BE2C (cell line): ENCODE measurements around the gene AP4B1.

Source experiments
- DNase-seq: peaks from one replicate; pipeline ENCODE4 v3.0.0-alpha.2; 2020
- H3K27me3 ChIP-seq: fragments of 250-450 bp; sonication (Bioruptor Pico); 2 replicates; pipeline ENCODE4 v1.5.1; 2020; ENCODE audit warnings: mild to moderate bottlenecking
- H3K36me3 ChIP-seq: fragments of 250-450 bp; sonication (Bioruptor Pico); 2 replicates; pipeline ENCODE4 v1.5.1; 2020; ENCODE audit warnings: mild to moderate bottlenecking
- H3K4me1 ChIP-seq: fragments of 250-450 bp; sonication (Bioruptor Pico); 2 replicates; pipeline ENCODE4 v1.5.1; 2020
- H3K4me3 ChIP-seq: 2 replicates; pipeline ENCODE4 v1.5.1; 2011; ENCODE audit warnings: low read depth, low read length
- H3K9me3 ChIP-seq: fragments of 250-450 bp; sonication (Bioruptor Pico); 2 replicates; pipeline ENCODE4 v1.5.1; 2020
- CTCF ChIP-seq: IDR thresholded peaks from 2 replicates; pipeline ENCODE4 v1.5.1; 2012; ENCODE audit warnings: mild to moderate bottlenecking, low read depth, low read length

Gene AP4B1

GRCh38 chr1:113934006-113934405, 29.4 kb upstream of the AP4B1 start:
- Histone ChIP-seq H3K36me3 (0 out of 2 replicates have a peak, but pooled peaks cover 3% of the 10 kb centered on the region), H3K9me3 (no peaks in the 10 kb centered on the region), H3K4me3 (no peak overlapping the region), H3K4me1 (0 out of 2 replicates have a peak, but pooled peaks cover 2% of the 10 kb centered on the region), H3K27me3 (no peaks in the 10 kb centered on the region)
- TF ChIP-seq CTCF, result no peak
- DNase-seq, result no peak

- no peak overlapping the region for H3K4me3 ChIP-seq
- 0 out of 2 replicates have a peak, but pooled peaks cover 3% of the 10 kb centered on the region for H3K36me3 ChIP-seq
- H3K4me1 ChIP-seq, result 0 out of 2 replicates have a peak, but pooled peaks cover 2% of the 10 kb centered on the region
- TF ChIP-seq CTCF, result no peak
- H3K27me3 ChIP-seq, result no peaks in the 10 kb centered on the region
- no peak for DNase-seq
- no peaks in the 10 kb centered on the region for H3K9me3 ChIP-seq
These were observed 26.9 kb upstream of the AP4B1 start for GRCh38 chr1:113931451-113931851.

- 0 out of 2 replicates have a peak, but pooled peaks cover 3% of the 10 kb centered on the region for H3K36me3 ChIP-seq
- no peak for DNase-seq
- 0 out of 2 replicates have a peak, but pooled peaks cover 2% of the 10 kb centered on the region for H3K4me1 ChIP-seq
- H3K27me3 ChIP-seq, result no peaks in the 10 kb centered on the region
- no peak for TF ChIP-seq CTCF
- peak overlapping the region; percentile 73 for H3K4me3 ChIP-seq
- no peaks in the 10 kb centered on the region for H3K9me3 ChIP-seq
These were observed 26.0 kb upstream of the AP4B1 start for GRCh38 chr1:113930499-113931161.

GRCh38 chr1:113929750-113930498, 25.3 kb upstream of the AP4B1 start:
- Histone ChIP-seq H3K27me3 (no peaks in the 10 kb centered on the region), H3K4me3 (peak overlapping the region; percentile 73), H3K4me1 (0 out of 2 replicates have a peak, but pooled peaks cover 2% of the 10 kb centered on the region), H3K36me3 (0 out of 2 replicates have a peak, but pooled peaks cover 3% of the 10 kb centered on the region), H3K9me3 (no peaks in the 10 kb centered on the region)
- peak; percentile 9; the same call in 1 of the 2 replicates for TF ChIP-seq CTCF
- DNase-seq, result peak; percentile 47

- Histone ChIP-seq H3K4me3 (peak within 1 kb of the TSS; percentile 79), H3K27me3 (no peaks in the 10 kb centered on the region; the same call in 1 of the 2 replicates), H3K9me3 (no peaks in the 10 kb centered on the region), H3K4me1 (0 out of 2 replicates have a peak, but pooled peaks cover 2% of the 10 kb centered on the region), H3K36me3 (0 out of 2 replicates have a peak, but pooled peaks cover 3% of the 10 kb centered on the region)
- TF ChIP-seq CTCF, result no peak
- DNase-seq, result peak; percentile 95
These were observed 24.5 kb upstream of the AP4B1 start, which contains the start of gene HIPK1 for GRCh38 chr1:113928941-113929749. HIPK1 (plus strand) TSS chr1:113929324.
